ENCODE results near the gene PLB1. TPM values are rescaled to one million over a fixed set of nuclear protein-coding genes. Genes with fewer than 3 reads are reported as not detected.

PLB1 gene
- total RNA-seq, 1 donor from 2014 or later = 0.64 TPM

GRCh38 chr2:28594332-28595108, 98.7 kb downstream of the PLB1 start:
- peak; percentile 92 for DNase-seq (ENCODE audit: extremely low spot score, unreplicated experiment)
- peaks cover 2% of the 10 kb centered on the region for H3K36me3 Mint-ChIP-seq (ENCODE audit: unreplicated experiment)
- H3K4me3 Mint-ChIP-seq (ENCODE audit: unreplicated experiment) = no peak overlapping the region
- TF ChIP-seq, protein P1, sequence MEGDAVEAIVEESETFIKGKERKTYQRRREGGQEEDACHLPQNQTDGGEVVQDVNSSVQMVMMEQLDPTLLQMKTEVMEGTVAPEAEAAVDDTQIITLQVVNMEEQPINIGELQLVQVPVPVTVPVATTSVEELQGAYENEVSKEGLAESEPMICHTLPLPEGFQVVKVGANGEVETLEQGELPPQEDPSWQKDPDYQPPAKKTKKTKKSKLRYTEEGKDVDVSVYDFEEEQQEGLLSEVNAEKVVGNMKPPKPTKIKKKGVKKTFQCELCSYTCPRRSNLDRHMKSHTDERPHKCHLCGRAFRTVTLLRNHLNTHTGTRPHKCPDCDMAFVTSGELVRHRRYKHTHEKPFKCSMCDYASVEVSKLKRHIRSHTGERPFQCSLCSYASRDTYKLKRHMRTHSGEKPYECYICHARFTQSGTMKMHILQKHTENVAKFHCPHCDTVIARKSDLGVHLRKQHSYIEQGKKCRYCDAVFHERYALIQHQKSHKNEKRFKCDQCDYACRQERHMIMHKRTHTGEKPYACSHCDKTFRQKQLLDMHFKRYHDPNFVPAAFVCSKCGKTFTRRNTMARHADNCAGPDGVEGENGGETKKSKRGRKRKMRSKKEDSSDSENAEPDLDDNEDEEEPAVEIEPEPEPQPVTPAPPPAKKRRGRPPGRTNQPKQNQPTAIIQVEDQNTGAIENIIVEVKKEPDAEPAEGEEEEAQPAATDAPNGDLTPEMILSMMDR (IDR thresholded peaks at IDR 0.05) = peak; percentile 89
- no peaks in the 10 kb centered on the region for H3K27me3 Mint-ChIP-seq (ENCODE audit: unreplicated experiment)
- peak overlapping the region; percentile 54 for H3K27ac Mint-ChIP-seq (ENCODE audit: unreplicated experiment)
- no peaks in the 10 kb centered on the region for H3K9me3 Mint-ChIP-seq (ENCODE audit: unreplicated experiment)
- H3K4me1 Mint-ChIP-seq (ENCODE audit: unreplicated experiment) = peaks cover 20% of the 10 kb centered on the region

- Mint-ChIP-seq H3K9me3 (ENCODE audit: unreplicated experiment) (no peaks in the 10 kb centered on the region), H3K27me3 (ENCODE audit: unreplicated experiment) (no peaks in the 10 kb centered on the region), H3K36me3 (ENCODE audit: unreplicated experiment) (peaks cover 2% of the 10 kb centered on the region), H3K4me1 (ENCODE audit: unreplicated experiment) (peaks cover 20% of the 10 kb centered on the region), H3K27ac (ENCODE audit: unreplicated experiment) (no peak overlapping the region), H3K4me3 (ENCODE audit: unreplicated experiment) (no peak overlapping the region)
- DNase-seq (ENCODE audit: extremely low spot score, unreplicated experiment) = no peak
- TF ChIP-seq, protein P1 (IDR thresholded peaks at IDR 0.05) = no peak
These were observed 99.5 kb downstream of the PLB1 start for GRCh38 chr2:28595323-28595722.

DNA sequence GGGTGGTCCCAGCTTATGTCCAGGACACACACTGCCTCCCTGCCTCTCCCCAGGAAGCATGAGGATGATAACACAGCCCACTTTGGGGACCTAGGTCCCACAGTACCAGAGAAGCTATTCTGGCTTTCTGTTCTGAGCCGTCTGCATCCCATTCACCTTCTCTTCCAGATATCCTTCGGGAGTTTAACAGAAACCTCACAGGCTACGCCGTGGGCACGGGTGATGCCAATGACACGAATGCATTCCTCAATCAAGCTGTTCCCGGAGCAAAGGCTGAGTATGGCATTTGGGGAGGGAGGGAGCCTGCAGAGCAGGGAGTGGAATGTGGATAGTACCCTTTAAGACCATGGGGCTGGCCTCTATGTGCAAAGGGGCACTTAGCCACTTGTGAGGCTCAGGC, 102.6 kb downstream of the PLB1 start:
- TF ChIP-seq, protein P1 (IDR thresholded peaks at IDR 0.05) = no peak
- no peak overlapping the region for H3K27ac Mint-ChIP-seq (ENCODE audit: unreplicated experiment)
- no peaks in the 10 kb centered on the region for H3K9me3 Mint-ChIP-seq (ENCODE audit: unreplicated experiment)
- H3K4me3 Mint-ChIP-seq (ENCODE audit: unreplicated experiment) = no peak overlapping the region
- DNase-seq (ENCODE audit: extremely low spot score, unreplicated experiment) = no peak
- no peaks in the 10 kb centered on the region for H3K27me3 Mint-ChIP-seq (ENCODE audit: unreplicated experiment)
- H3K4me1 Mint-ChIP-seq (ENCODE audit: unreplicated experiment) = peaks cover 22% of the 10 kb centered on the region
- peaks cover 2% of the 10 kb centered on the region for H3K36me3 Mint-ChIP-seq (ENCODE audit: unreplicated experiment)

GRCh38 chr2:28600181-28600580, 104.3 kb downstream of the PLB1 start:
- TF ChIP-seq, protein P1 (IDR thresholded peaks at IDR 0.05) = no peak
- peaks cover 14% of the 10 kb centered on the region for H3K4me1 Mint-ChIP-seq (ENCODE audit: unreplicated experiment)
- no peak overlapping the region for H3K27ac Mint-ChIP-seq (ENCODE audit: unreplicated experiment)
- no peaks in the 10 kb centered on the region for H3K27me3 Mint-ChIP-seq (ENCODE audit: unreplicated experiment)
- peaks cover 2% of the 10 kb centered on the region for H3K36me3 Mint-ChIP-seq (ENCODE audit: unreplicated experiment)
- H3K9me3 Mint-ChIP-seq (ENCODE audit: unreplicated experiment) = no peaks in the 10 kb centered on the region
- no peak for DNase-seq (ENCODE audit: extremely low spot score, unreplicated experiment)
- H3K4me3 Mint-ChIP-seq (ENCODE audit: unreplicated experiment) = no peak overlapping the region

DNA sequence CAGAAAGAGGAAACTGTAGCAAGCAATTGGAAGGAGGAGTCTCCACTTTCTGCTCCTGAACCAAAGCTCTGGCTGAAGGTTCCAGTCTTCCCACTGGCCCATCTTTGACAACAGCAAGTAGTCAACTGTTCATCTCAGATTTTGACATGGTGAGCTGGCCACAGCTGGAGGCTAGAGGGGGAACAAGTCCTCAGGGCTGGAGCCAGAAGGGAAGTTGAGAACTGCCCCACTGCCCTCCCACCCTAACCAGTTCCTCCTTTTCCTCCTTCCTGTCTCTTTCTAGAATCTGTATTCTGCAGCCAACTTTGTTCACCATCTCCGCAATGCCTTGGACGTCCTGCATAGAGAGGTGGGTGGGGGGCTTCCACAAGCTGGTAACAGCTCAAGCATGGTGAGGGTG, 105.8 kb downstream of the PLB1 start:
- H3K36me3 Mint-ChIP-seq (ENCODE audit: unreplicated experiment) = peaks cover 2% of the 10 kb centered on the region
- no peaks in the 10 kb centered on the region for H3K27me3 Mint-ChIP-seq (ENCODE audit: unreplicated experiment)

More for the DNA sequence above, 105.8 kb downstream of the PLB1 start:
- no peak overlapping the region for H3K4me3 Mint-ChIP-seq (ENCODE audit: unreplicated experiment)
- H3K4me1 Mint-ChIP-seq (ENCODE audit: unreplicated experiment) = peaks cover 9% of the 10 kb centered on the region
- no peak for DNase-seq (ENCODE audit: extremely low spot score, unreplicated experiment)
- TF ChIP-seq, protein P1 (IDR thresholded peaks at IDR 0.05) = no peak
- no peaks in the 10 kb centered on the region for H3K9me3 Mint-ChIP-seq (ENCODE audit: unreplicated experiment)
- no peak overlapping the region for H3K27ac Mint-ChIP-seq (ENCODE audit: unreplicated experiment)

Data from osteocyte (in vitro differentiated cells).